A673 (cell line): Measurements from ENCODE around the gene TGIF1. TPM values are rescaled to one million over a fixed set of nuclear protein-coding genes. Genes with fewer than 3 reads are reported as not detected.

Experiments
- Bru-seq: library from RNA; stranded (reverse); fragments of 400-500 nt; gene quantifications from one replicate; lab custom pipeline; 2021; lab: Mats Ljungman, UMichigan
- BruChase-seq, 2 experiments: library from RNA; stranded (reverse); fragments of 400-500 nt; gene quantifications; one replicate each; lab custom pipeline; 2021; lab: Mats Ljungman, UMichigan
- BruUV-seq: library from RNA; stranded (reverse); fragments of 400-500 nt; replicated peaks from 2 replicates; lab custom pipeline; 2021; lab: Mats Ljungman, UMichigan
- CTCF ChIA-PET: fragments of 300-600 bp; sonication (Branson Sonifier 250); formaldehyde crosslinking; loops from one replicate; lab custom pipeline; 2022; ENCODE audit warnings: antibody characterized with exemption; lab: Charles Lee
- POLR2A ChIA-PET: fragments of 300-600 bp; sonication (Branson Sonifier 250); formaldehyde crosslinking; loops from one replicate; lab custom pipeline; 2022; ENCODE audit warnings: antibody characterized with exemption; ENCODE audit not compliant: low non-redundant PET; lab: Charles Lee
- DNase-seq: peaks from one replicate; pipeline ENCODE4 v3.0.0-alpha.2; 2015; ENCODE audit warnings: low spot score
- H3K27ac ChIP-seq: fragments of 200-600 bp; sonication (generic); 2 replicates; pipeline ENCODE4 v1.5.1; 2016; ENCODE audit warnings: mixed run types, low read depth, mild to moderate bottlenecking, mixed read lengths, antibody characterized with exemption, low read length; ENCODE audit not compliant: poor library complexity, severe bottlenecking
- H3K27me3 ChIP-seq: fragments of 200-600 bp; sonication (generic); replicated peaks from 2 replicates; pipeline ENCODE4 v1.6.1; 2017; ENCODE audit warnings: mixed run types, low read depth, mild to moderate bottlenecking, mixed read lengths, antibody characterized with exemption, low read length; ENCODE audit not compliant: insufficient read depth, poor library complexity
- H3K36me3 ChIP-seq: fragments of 200-600 bp; sonication (generic); 2 replicates; pipeline ENCODE4 v1.6.1; 2016; ENCODE audit warnings: mixed run types, mild to moderate bottlenecking, mixed read lengths, antibody characterized with exemption, low read length; ENCODE audit not compliant: insufficient read depth, poor library complexity, severe bottlenecking
- H3K4me1 ChIP-seq: fragments of 200-600 bp; sonication (generic); 2 replicates; pipeline ENCODE4 v1.6.1; 2017; ENCODE audit warnings: mixed run types, mild to moderate bottlenecking, mixed read lengths, antibody characterized with exemption, low read length; ENCODE audit not compliant: insufficient read depth, poor library complexity, severe bottlenecking
- H3K4me3 ChIP-seq: fragments of 200-600 bp; sonication (generic); 2 replicates; pipeline ENCODE4 v1.5.1; 2016; ENCODE audit warnings: low read depth, mixed run types, mild to moderate bottlenecking, mixed read lengths, low read length; ENCODE audit not compliant: poor library complexity, severe bottlenecking
- H3K9me3 ChIP-seq: fragments of 200-600 bp; sonication (generic); 2 replicates; pipeline ENCODE4 v1.6.1; 2016; ENCODE audit warnings: mixed run types, low read depth, mild to moderate bottlenecking, mixed read lengths, antibody characterized with exemption, low read length; ENCODE audit not compliant: poor library complexity, severe bottlenecking
- CTCF ChIP-seq: fragments of 300-800, 200-600 bp; sonication (generic); conservative IDR thresholded peaks from 2 replicates; pipeline ENCODE4 v1.5.1; 2017; ENCODE audit warnings: low read depth, mild to moderate bottlenecking, antibody characterized with exemption, low read length, moderate library complexity, mixed read lengths
- EZH2 ChIP-seq: fragments of 200-600 bp; sonication (generic); IDR thresholded peaks from 2 replicates; pipeline ENCODE4 v1.6.1; 2017; ENCODE audit warnings: borderline replicate concordance, low read depth, mild to moderate bottlenecking, mixed read lengths, antibody characterized with exemption, low read length; ENCODE audit not compliant: poor library complexity, severe bottlenecking
- intact Hi-C: fragments of 100-400 bp; cut with micrococcal nuclease; formaldehyde crosslinking; loops from one replicate; pipeline ENCODE4 v1.10.0; 2022; ENCODE audit not compliant: unreplicated experiment
- long read RNA-seq: library from polyadenylated mRNA; stranded (forward); transcript quantifications from one replicate; pipeline ENCODE4 v2.0.0, GENCODE V29; 2022
- total RNA-seq: library from RNA; stranded (reverse); gene quantifications from 2 replicates; pipeline ENCODE4 v1.2.3, GENCODE V29; 2021

TGIF1 gene
- total RNA-seq (86.9 and 98.3 TPM in 2 replicates), Bru-seq, nascent RNA (percentile 79 among the genes with signal in this experiment), BruChase-seq, experiment 1, labeled RNA remaining after a 2-hour chase (percentile 59 among the genes with signal in this experiment), BruChase-seq, experiment 2, labeled RNA remaining after a 6-hour chase (percentile 45 among the genes with signal in this experiment)
- long read RNA-seq, transcript TGIF1-201 (3 exons, 1,980 nt) = minor isoform, 10 of 130 reads
- long read RNA-seq, transcript TGIF1-219 (3 exons, 990 nt) = minor isoform, 5 of 130 reads
- long read RNA-seq, transcript TGIF1-202 (3 exons, 2,076 nt) = major isoform, 79 of 130 reads
- long read RNA-seq, transcript TGIF1-206 (3 exons, 1,689 nt) = minor isoform, 6 of 130 reads
- long read RNA-seq, partial matches to known transcripts = 0 of 130 reads
- long read RNA-seq, other reads (novel, unspliced or antisense) = 11 of 130 reads

- POLR2A ChIA-PET = no interaction called here
- BruUV-seq = no TSS peak
Observed at GRCh38 chr18:3450012-3450798, at the start of gene TGIF1. Gene TGIF1 (plus strand): TSS chr18:3450172. CDS start chr18:3450490, 318 bp downstream.

GRCh38 chr18:3400567-3401296, 49.2 kb upstream of the TGIF1 start:
- Histone ChIP-seq H3K36me3 (no peaks in the 10 kb centered on the region), H3K9me3 (peaks cover 10% of the 10 kb centered on the region), H3K4me3 (no peak overlapping the region), H3K27ac (no peak overlapping the region), H3K27me3 (no peaks in the 10 kb centered on the region), H3K4me1 (no peaks in the 10 kb centered on the region)
- no peak for DNase-seq
- intact Hi-C loops = no loop called here
- TF ChIP-seq EZH2 (no peak), CTCF (no peak)
- BruUV-seq = no TSS peak
- CTCF ChIA-PET = no interaction called here
- POLR2A ChIA-PET = no interaction called here

More at GRCh38 chr18:3450012-3450798, at the start of gene TGIF1:
- peak; percentile 86 for DNase-seq
- Histone ChIP-seq H3K27me3 (no peaks in the 10 kb centered on the region), H3K9me3 (no peaks in the 10 kb centered on the region), H3K36me3 (no peaks in the 10 kb centered on the region), H3K4me3 (peak within 1 kb of the TSS; percentile 91), H3K27ac (peak within 1 kb of the TSS; percentile 96), H3K4me1 (peaks cover 25% of the 10 kb centered on the region)
- CTCF ChIA-PET = no interaction called here
- intact Hi-C loops = loop anchor here (5.0 to 10.0 kb wide), 3 partner anchors 295 to 552 kb away; no protein-coding TSS in a partner anchor
- no peak for TF ChIP-seq CTCF
- no peak for TF ChIP-seq EZH2
